ENCODE measurements around the gene MYO7B. TPM values are rescaled to one million over a fixed set of nuclear protein-coding genes. Genes with fewer than 3 reads are reported as not detected.

The MYO7B gene
- polyA plus RNA-seq, 4 donors, result 0.59 to 24.5 (median 16.8) TPM

DNA sequence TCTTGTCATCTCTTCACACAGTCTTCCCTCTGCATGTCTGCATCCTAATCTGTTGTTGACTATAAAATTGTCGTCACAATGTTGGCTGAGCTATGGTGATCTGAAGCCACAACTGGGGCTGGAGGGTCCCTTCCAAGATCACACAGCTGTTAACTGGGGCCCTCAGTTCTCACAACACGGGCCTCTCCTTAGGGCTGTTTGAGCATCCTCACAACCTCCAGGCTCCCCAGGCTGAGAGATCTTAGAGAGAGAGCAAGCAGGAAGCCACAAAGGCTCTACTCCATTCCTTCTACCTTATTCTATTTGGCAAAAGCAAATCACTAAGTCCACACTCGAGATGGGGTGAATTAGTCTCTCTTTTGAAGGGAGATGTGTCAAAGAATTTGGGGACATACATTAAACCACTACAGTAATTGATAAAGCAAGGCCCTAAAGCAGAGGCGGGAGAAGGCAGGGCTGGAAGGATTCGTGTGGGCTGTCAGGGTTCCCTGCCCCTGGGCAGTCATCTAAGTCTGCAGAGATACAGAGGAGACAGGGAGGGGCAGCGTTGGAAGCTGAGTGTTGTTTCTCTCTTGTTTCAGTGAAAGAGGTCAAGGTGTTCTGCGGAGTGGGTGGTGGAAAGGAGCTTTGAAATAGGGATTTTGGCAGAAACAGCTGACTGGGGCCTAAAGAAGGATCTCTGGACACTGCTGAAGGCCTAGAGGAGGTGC is 15.9 kb downstream of the MYO7B start:
- no peak for DNase-seq (ENCODE audit: low read depth in 4 of 4, low spot score in 3 of 4)

DNA sequence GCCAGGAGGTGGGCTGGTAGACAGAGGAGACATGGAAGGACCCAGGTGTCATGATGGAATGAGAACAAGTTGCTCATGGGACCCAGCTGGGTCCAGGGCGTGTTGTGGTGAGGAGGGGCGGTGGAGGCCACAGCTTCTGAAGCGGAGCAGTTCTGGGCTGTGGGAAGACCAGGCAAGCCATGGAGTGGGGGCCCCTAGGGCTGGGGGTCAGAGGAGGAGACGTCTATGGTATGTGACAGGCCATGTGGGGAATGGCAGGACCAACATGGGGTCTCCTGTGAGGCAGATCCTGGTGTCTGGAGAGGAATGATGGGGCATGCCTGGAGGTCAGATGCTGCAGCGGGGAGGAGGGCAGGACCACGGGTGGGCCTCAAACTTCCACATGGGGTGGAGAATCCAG is 16.9 kb downstream of the MYO7B start:
- DNase-seq (ENCODE audit: low read depth in 4 of 4, low spot score in 3 of 4), result no peak

DNA sequence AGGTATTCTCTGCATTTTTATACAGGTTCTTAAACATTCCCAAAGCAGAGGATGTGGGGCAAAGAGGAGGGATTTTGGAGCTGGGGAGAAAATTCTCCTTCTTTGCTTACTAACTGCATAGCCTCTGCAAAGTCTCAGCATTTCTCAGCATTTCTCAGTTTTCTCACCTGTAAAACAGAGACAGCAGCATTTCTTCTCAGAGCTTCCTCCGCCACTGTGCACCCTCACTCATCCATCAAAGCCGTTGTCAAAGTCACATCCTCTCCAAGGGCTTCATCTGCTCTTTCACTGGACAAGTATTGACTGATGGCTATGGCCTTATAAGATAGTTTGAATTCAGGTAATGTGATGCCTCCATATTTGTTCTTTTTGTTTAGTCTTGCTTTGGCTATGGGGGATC is 17.4 kb downstream of the MYO7B start:
- no peak for DNase-seq (ENCODE audit: low read depth in 4 of 4, low spot score in 3 of 4)

DNA sequence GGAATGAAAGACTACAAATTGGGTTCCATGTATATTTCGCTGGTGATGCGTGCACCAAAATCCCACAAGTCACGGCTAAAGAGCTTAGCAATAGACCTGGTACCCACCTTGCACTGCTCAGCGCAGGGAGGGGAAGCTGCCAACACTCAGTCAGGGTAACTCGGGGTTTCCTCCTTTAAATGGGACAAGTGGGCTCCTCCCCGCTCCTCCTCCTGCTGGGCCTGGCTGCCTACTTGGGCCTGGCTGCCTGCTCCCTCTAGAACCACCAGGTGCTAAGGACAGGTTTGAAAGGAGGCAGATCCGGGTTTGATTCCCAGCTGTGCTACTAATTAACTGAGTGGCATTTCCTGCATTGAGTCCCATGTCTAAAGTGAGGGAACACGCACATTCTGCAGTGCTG is 23.4 kb downstream of the MYO7B start:
- no peak for DNase-seq (ENCODE audit: low read depth in 4 of 4, low spot score in 3 of 4)

DNA sequence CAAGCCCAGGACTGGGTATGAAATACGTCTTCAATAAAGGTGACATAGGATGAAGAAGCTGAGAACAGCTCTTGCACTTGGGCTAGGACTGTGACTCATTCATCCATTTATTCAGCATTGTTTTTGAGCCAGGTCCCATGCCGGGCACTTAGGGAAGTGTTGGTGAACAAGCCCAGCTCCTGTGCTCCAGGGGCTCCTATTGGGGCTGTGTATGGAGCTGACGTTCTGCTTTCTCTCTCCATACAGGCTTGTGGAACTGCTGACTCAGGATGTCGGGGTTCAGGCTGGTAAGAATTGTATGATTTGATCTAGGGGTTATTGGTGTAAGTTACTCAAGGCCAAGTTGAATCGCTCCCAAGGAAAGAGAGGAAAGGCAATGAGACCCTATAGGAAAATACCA is 24.0 kb downstream of the MYO7B start:
- no peak for DNase-seq (ENCODE audit: low read depth in 4 of 4, low spot score in 3 of 4)

- no peak for DNase-seq (ENCODE audit: low read depth in 4 of 4, low spot score in 3 of 4)
Observed at GRCh38 chr2:127560201-127560930, 24.9 kb downstream of the MYO7B start.

GRCh38 chr2:127560931-127561280 is 25.4 kb downstream of the MYO7B start:
- no peak for DNase-seq (ENCODE audit: low read depth in 4 of 4, low spot score in 3 of 4)

DNA sequence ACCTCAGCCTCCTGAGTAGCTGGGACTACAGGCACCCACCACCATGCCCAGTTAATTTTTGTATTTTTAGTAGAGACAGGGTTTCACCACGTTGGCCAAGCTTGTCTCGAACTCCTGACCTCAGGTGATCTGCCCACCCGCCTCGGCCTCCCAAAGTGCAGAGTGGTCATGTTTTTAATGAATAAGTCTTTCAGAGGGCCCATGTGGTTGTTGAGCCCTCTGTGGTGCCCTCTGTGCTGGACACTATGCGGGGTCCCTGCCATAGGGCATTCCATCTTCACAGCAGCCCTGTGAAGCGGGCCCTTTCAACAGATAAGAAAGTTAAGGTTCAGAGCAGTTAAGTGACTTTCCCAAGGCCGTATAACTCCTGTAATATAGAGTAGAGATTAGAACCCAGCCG is 25.9 kb downstream of the MYO7B start:
- no peak for DNase-seq (ENCODE audit: low read depth in 4 of 4, low spot score in 3 of 4)

DNA sequence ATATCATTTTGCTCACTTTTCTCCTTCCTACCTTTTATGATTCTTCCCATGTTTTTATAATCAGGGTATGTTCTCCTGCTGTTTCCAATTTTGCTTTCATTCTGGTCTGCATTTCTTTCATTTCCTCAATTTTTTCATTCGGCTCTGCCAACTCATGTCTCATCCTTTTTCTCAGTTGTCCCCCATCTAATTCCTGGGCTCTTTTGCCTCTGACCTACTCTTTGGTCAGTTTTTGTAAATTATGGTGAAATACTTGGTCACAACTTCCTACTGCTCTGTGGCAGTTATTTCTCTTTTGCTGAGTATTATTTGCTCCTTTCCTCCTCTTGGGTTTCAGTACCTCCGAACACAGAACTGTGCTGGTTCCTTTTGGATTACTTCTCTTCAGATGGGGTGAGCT is 27.5 kb downstream of the MYO7B start:
- no peak for DNase-seq (ENCODE audit: low read depth in 4 of 4, low spot score in 3 of 4)

- no peak for DNase-seq (ENCODE audit: low read depth in 4 of 4, low spot score in 3 of 4)
Observed at GRCh38 chr2:127563458-127564428, 28.3 kb downstream of the MYO7B start.

DNA sequence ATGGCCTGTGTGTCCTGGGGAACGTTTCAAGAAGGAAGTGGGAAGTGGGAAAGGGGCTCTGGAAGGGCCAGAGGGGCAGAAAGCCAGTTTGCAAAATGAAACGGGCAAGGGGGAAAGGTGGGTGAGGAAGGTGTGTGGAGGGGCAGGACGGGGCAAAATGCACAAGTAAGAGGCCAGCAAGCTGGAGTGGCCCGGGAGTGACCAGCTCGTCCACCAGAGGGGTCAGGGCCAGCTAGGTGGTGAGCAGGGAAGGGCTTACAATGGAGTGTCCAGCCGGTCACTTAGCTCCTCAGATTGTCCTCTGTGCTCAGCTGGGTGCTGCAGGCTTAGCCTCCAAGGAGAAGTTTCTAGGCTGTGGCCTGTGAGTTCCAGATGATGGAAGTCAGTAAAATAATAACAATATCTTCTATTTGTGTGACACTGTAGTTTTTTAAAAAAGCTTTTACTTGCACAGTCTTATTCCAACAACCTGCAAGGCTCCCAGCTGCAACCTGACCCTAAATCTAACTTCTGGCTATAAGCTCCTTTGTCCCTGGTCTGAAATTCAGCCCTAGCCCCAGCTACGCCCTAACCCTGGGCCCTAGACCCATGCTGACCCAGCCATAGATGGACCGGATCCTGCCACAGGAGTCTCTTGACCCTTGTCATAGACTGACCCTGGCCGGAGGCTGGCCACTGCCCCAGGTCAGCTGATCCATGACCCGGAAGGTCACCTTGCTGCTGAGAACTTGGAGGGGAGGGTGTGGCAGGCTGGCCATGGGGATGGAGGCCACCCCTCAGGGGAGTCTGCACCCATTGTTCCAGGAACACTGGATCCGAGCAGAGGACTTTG is 29.2 kb downstream of the MYO7B start:
- DNase-seq (ENCODE audit: low read depth in 4 of 4, low spot score in 3 of 4), result no peak

- no peak for DNase-seq (ENCODE audit: low read depth in 4 of 4, low spot score in 3 of 4)
Observed at GRCh38 chr2:127565261-127566138, 30.0 kb downstream of the MYO7B start.

GRCh38 chr2:127566139-127566417 is 30.6 kb downstream of the MYO7B start:
- DNase-seq (ENCODE audit: low read depth in 4 of 4, low spot score in 3 of 4), result no peak

GRCh38 chr2:127566576-127566975 is 31.1 kb downstream of the MYO7B start:
- DNase-seq (ENCODE audit: low read depth in 4 of 4, low spot score in 3 of 4), result no peak

- no peak for DNase-seq (ENCODE audit: low read depth in 4 of 4, low spot score in 3 of 4)
Observed at GRCh38 chr2:127567351-127567854, 31.9 kb downstream of the MYO7B start.

DNA sequence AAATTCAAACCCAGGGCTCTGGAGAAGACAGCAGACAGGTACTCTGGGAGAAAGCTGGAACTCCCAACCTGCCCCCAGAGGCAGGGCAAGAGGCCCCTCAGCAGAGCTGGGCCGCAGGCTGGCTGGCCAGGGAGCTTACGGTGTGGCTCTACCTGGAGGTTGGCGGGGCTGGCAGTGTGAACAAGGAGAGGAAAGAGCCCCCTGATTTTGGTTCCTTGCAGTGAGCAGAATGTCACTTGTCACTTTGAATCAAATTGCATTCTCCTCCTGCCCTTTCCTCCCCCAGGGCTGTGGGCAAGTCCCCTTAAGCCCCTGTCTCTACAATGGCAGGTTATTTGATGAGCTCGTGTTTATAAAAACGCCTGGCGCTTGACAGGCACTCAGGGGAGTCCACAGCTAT is 32.6 kb downstream of the MYO7B start:
- DNase-seq (ENCODE audit: low read depth in 4 of 4, low spot score in 3 of 4), result no peak

GRCh38 chr2:127569666-127570065 is 34.2 kb downstream of the MYO7B start:
- no peak for DNase-seq (ENCODE audit: low read depth in 4 of 4, low spot score in 3 of 4)

- DNase-seq (ENCODE audit: low read depth in 4 of 4, low spot score in 3 of 4), result no peak
Observed at GRCh38 chr2:127570282-127571250, 35.1 kb downstream of the MYO7B start.
